ENCODE measurements around the gene BRINP1.

DNA sequence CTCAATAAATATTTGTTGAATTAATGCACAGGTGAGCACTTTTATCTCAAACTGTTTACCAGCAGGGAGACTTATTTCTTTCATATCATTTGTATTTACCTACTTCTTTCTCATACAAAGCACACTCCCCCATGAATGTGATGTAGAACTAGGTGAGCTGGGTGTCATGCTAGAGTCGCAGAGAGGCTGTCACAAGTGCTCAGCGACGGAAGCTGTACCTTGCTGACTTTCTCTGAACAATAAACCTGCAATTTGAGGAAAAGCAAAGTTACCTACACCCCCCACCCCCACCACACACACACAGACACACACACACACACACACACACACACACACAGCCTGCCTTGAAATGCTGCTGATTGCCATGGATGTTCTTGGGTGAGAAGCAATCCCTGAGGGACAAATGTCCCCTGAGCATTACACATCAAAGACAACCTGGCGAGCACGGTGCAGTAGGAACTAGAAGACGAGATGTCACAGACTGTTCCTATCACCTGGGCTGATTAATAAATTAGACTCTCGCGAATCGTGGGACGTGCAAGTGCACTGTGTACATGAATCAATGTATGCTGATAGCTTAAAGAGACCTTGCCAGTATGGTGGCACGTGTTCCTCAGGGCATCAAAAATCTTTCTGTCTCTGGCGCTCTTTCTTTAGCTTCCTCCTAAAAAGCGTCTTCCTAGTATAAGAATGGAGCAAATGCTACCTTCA is 66.1 kb downstream of the BRINP1 start:
- no peak for TF ChIP-seq EZH2 (IDR thresholded peaks at IDR 0.05; ENCODE audit: borderline replicate concordance, low read depth, low read length, severe bottlenecking)
- TF ChIP-seq, protein P1, sequence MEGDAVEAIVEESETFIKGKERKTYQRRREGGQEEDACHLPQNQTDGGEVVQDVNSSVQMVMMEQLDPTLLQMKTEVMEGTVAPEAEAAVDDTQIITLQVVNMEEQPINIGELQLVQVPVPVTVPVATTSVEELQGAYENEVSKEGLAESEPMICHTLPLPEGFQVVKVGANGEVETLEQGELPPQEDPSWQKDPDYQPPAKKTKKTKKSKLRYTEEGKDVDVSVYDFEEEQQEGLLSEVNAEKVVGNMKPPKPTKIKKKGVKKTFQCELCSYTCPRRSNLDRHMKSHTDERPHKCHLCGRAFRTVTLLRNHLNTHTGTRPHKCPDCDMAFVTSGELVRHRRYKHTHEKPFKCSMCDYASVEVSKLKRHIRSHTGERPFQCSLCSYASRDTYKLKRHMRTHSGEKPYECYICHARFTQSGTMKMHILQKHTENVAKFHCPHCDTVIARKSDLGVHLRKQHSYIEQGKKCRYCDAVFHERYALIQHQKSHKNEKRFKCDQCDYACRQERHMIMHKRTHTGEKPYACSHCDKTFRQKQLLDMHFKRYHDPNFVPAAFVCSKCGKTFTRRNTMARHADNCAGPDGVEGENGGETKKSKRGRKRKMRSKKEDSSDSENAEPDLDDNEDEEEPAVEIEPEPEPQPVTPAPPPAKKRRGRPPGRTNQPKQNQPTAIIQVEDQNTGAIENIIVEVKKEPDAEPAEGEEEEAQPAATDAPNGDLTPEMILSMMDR (IDR thresholded peaks at IDR 0.05; ENCODE audit: extremely low read depth in 1 of 2, insufficient read depth in 1 of 2, low read depth in 1 of 2, low read length in 2 of 2) = no peak
- TF ChIP-seq POLR2A (IDR thresholded peaks at IDR 0.05; ENCODE audit: low read depth, low read length) = no peak
- no peak for TF ChIP-seq MYC (IDR thresholded peaks at IDR 0.05; ENCODE audit: low read depth, low read length)
- TF ChIP-seq, protein P2, sequence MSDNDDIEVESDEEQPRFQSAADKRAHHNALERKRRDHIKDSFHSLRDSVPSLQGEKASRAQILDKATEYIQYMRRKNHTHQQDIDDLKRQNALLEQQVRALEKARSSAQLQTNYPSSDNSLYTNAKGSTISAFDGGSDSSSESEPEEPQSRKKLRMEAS (IDR thresholded peaks at IDR 0.05; ENCODE audit: insufficient read depth, insufficient read length) = no peak
- no peak for TF ChIP-seq JUN (IDR thresholded peaks at IDR 0.05; ENCODE audit: borderline replicate concordance, insufficient read depth, insufficient read length, low read depth)
- no peak for TF ChIP-seq POLR2AphosphoS5 (IDR thresholded peaks at IDR 0.05; ENCODE audit: insufficient read depth, low read depth, low read length)

All from endothelial cell of umbilical vein (primary cell).